K562 (cell line): ENCODE measurements around the gene PLEKHO2. TPM values are rescaled to one million over a fixed set of nuclear protein-coding genes. Genes with fewer than 3 reads are reported as not detected.

Source experiments
- ATAC-seq: fragments of 200-7000 bp; cut with Tn5 transposase; 3 replicates; pipeline ENCODE4 v1.9.1; 2020; ENCODE audit warnings: moderate library complexity
- BruUV-seq: library from RNA; stranded (reverse); fragments of 400-500 nt; replicated peaks from 2 replicates; lab custom pipeline; 2021; lab: Mats Ljungman, UMichigan
- CTCF ChIA-PET: fragments of 300-600 bp; formaldehyde crosslinking; extraction: SDS; loops from one replicate; lab custom pipeline; 2021; ENCODE audit warnings: low intra/inter-chr PET ratio; lab: Yijun Ruan, JAX
- POLR2A ChIA-PET: fragments of 300-600, 350-650 bp; sonication (Branson Sonifier 250); formaldehyde crosslinking; extraction: SDS; loops from one replicate; lab custom pipeline; 2021; ENCODE audit warnings: antibody characterized with exemption, inconsistent platforms; lab: Yijun Ruan, JAX
- DNase-seq, 4 experiments: peaks; one replicate each; pipeline versions ENCODE4 v3.0.0 to v3.0.0-alpha.2; 2011 to 2018; ENCODE audit warnings: low spot score in 3 of 4, mixed read lengths in 3 of 4; ENCODE audit errors: extremely low read depth in 1 of 4
- FAIRE-seq: peaks from 2 replicates; lab custom pipeline; 2011; peaks lifted over from hg19 to GRCh38; lab: Jason Lieb, UNC
- H2AFZ ChIP-seq: 2 replicates; pipeline ENCODE4 v1.6.0; 2011; ENCODE audit warnings: low read depth, low read length, control low read depth, inconsistent platforms
- H3K27ac ChIP-seq: fragments of 200-600 bp; 3 replicates; pipeline ENCODE4 v1.8.0; 2011; ENCODE audit warnings: low read depth, mild to moderate bottlenecking, control low read depth, inconsistent platforms, low read length, moderate library complexity, mixed read lengths; ENCODE audit errors: extremely low read depth
- H3K27me3 ChIP-seq, 2 experiments: fragments of 300-600 bp in 1 of 2; 2 replicates in 1 of 2; 3 replicates in 1 of 2; pipeline versions ENCODE4 v1.6.0 to v1.8.0; 2011; ENCODE audit warnings: inconsistent platforms in 2 of 2, low read length in 2 of 2, mild to moderate bottlenecking in 1 of 2, mixed read lengths in 1 of 2, moderate library complexity in 1 of 2; ENCODE audit not compliant: control insufficient read depth in 2 of 2, insufficient read depth in 2 of 2
- H3K36me3 ChIP-seq: fragments of 300-600 bp; 3 replicates; pipeline ENCODE4 v1.8.0; 2011; ENCODE audit warnings: mild to moderate bottlenecking, low read length, inconsistent platforms; ENCODE audit not compliant: control insufficient read depth, insufficient read depth
- H3K4me1 ChIP-seq, 2 experiments: fragments of 200-600 bp in 1 of 2; replicated peaks in 1 of 2; 2 replicates in 1 of 2; 3 replicates in 1 of 2; pipeline versions ENCODE4 v1.5.1 to v1.8.0; 2011; ENCODE audit warnings: inconsistent platforms in 2 of 2, low read length in 2 of 2, mild to moderate bottlenecking in 1 of 2, mixed read lengths in 1 of 2, moderate library complexity in 1 of 2; ENCODE audit not compliant: control insufficient read depth in 2 of 2, insufficient read depth in 2 of 2
- H3K4me2 ChIP-seq: 2 replicates; pipeline ENCODE4 v1.6.1; 2011; ENCODE audit warnings: low read length, control low read depth, inconsistent platforms, mixed read lengths; ENCODE audit not compliant: insufficient read depth
- H3K4me3 ChIP-seq: fragments of 200-600 bp; sonication (generic), shearing (Covaris generic); 2 replicates; pipeline ENCODE4 v1.5.1; 2016; ENCODE audit warnings: control low read depth, inconsistent platforms
- H3K79me2 ChIP-seq: fragments of 200-600 bp; 3 replicates; pipeline ENCODE4 v1.8.0; 2011; ENCODE audit warnings: low read length, inconsistent platforms; ENCODE audit not compliant: control insufficient read depth, insufficient read depth
- H3K9ac ChIP-seq, 2 experiments: 2 replicates each; pipeline versions ENCODE4 v1.6.0 to v1.6.1; 2011; ENCODE audit warnings: low read depth in 2 of 2, low read length in 2 of 2, control low read depth in 1 of 2, inconsistent platforms in 1 of 2, mild to moderate bottlenecking in 1 of 2, mixed read lengths in 1 of 2; ENCODE audit not compliant: insufficient read depth in 1 of 2
- H3K9me1 ChIP-seq: one replicate; pipeline ENCODE4 v1.6.0; 2011; ENCODE audit warnings: inconsistent platforms, mild to moderate bottlenecking, low read length, moderate library complexity; ENCODE audit not compliant: control insufficient read depth, insufficient read depth
- H3K9me3 ChIP-seq: replicated peaks from 2 replicates; pipeline ENCODE4 v1.5.1; 2011; ENCODE audit warnings: low read depth, low read length, inconsistent platforms; ENCODE audit not compliant: control insufficient read depth, insufficient read depth
- H4K20me1 ChIP-seq: replicated peaks from 2 replicates; pipeline ENCODE4 v1.6.1; 2011; ENCODE audit warnings: low read length, inconsistent platforms, mixed read lengths; ENCODE audit not compliant: control insufficient read depth, insufficient read depth
- BACH1 ChIP-seq: fragments of 200-800 bp; sonication (Bioruptor generic); IDR thresholded peaks from 2 replicates; pipeline ENCODE4 v1.6.1; 2016; ENCODE audit warnings: missing genetic modification characterization, missing compliant biosample characterization
- BDP1 ChIP-seq: IDR thresholded peaks from 3 replicates; pipeline ENCODE4 v1.6.1; 2011; ENCODE audit not compliant: insufficient read length, insufficient read depth
- CREM ChIP-seq: IDR thresholded peaks from 2 replicates; pipeline ENCODE4 v1.6.1; 2014; ENCODE audit warnings: antibody characterized with exemption, low read depth
- GATA2 ChIP-seq: sonication (generic); formaldehyde crosslinking; IDR thresholded peaks from 2 replicates; pipeline ENCODE4 v1.4.0; 2020; ENCODE audit warnings: mild to moderate bottlenecking, missing genetic modification reagents
- LEF1 ChIP-seq: fragments of 450-650 bp; IDR thresholded peaks from 2 replicates; pipeline ENCODE4 v1.6.1; 2016; ENCODE audit warnings: mild to moderate bottlenecking
- MIER1 ChIP-seq: fragments of 450-650 bp; IDR thresholded peaks from 2 replicates; pipeline ENCODE4 v1.6.1; 2016; ENCODE audit warnings: antibody characterized with exemption, mild to moderate bottlenecking, low read depth
- NEUROD1 ChIP-seq: fragments of 150-350 bp; IDR thresholded peaks from 2 replicates; pipeline ENCODE4 v1.6.1; 2014; ENCODE audit warnings: borderline replicate concordance, low read length, low read depth; ENCODE audit not compliant: partially characterized antibody
- RBM15 ChIP-seq: fragments of 200-400 bp; formaldehyde crosslinking; IDR thresholded peaks from 2 replicates; pipeline ENCODE4 v1.6.1; 2018; ENCODE audit warnings: mild to moderate bottlenecking, low read length, moderate library complexity; ENCODE audit not compliant: insufficient read depth
- SIRT6 ChIP-seq: IDR thresholded peaks from one replicate; pipeline ENCODE4 v1.6.1; 2012; ENCODE audit warnings: low read depth, mild to moderate bottlenecking, control low read depth, inconsistent platforms, low read length, moderate library complexity
- SMARCE1 ChIP-seq: fragments of 450-650 bp; IDR thresholded peaks from 2 replicates; pipeline ENCODE4 v1.7.1; 2016; ENCODE audit warnings: mild to moderate bottlenecking
- STAT5B ChIP-seq: fragments of 250-450 bp; sonication (Bioruptor Pico); IDR thresholded peaks from 2 replicates; pipeline ENCODE4 v1.8.0; 2021; ENCODE audit warnings: mild to moderate bottlenecking, inconsistent platforms
- THRA ChIP-seq: fragments of 450-650 bp; IDR thresholded peaks from 2 replicates; pipeline ENCODE4 v1.6.1; 2017; ENCODE audit warnings: mild to moderate bottlenecking, moderate library complexity
- USF1 ChIP-seq: sonication (generic); formaldehyde crosslinking; IDR thresholded peaks from 2 replicates; pipeline ENCODE4 v1.9.0; 2022; ENCODE audit warnings: mild to moderate bottlenecking, missing genetic modification reagents
- ZBTB33 ChIP-seq: sonication (generic); formaldehyde crosslinking; IDR thresholded peaks from 2 replicates; pipeline ENCODE4 v1.8.1; 2023; ENCODE audit warnings: mild to moderate bottlenecking, missing genetic modification reagents
- ZNF518B ChIP-seq: fragments of 250-450 bp; sonication (Bioruptor Pico); IDR thresholded peaks from 2 replicates; pipeline ENCODE4 v1.5.0; 2021; ENCODE audit warnings: mild to moderate bottlenecking, moderate library complexity
- WGBS: fragments of 100-300 bp; shearing (Covaris generic); methylation state at CpG from one replicate; pipeline ENCODE4 v1.1.6; 2016; ENCODE audit warnings: low coverage, mixed read lengths; ENCODE audit not compliant: insufficient coverage; ENCODE audit errors: missing lambda C conversion rate; 5-methylcytosine and 5-hydroxymethylcytosine counted together
- in situ Hi-C: fragments of 300-500 bp; cut with MboI; formaldehyde crosslinking; loops from 4 replicates; pipeline ENCODE4 v1.15.0; 2018; ENCODE audit warnings: inconsistent platforms, mixed read lengths
- intact Hi-C: fragments of 100-400 bp; cut with micrococcal nuclease; formaldehyde crosslinking; loops from 2 replicates; pipeline ENCODE4 v1.14.2; 2022
- polyA plus RNA-seq, 8 experiments: library from polyadenylated mRNA; depleted of rRNA in 4 of 8; stranded (reverse) in 5 of 8; unstranded in 3 of 8; fragments of >200 nt; fragmentation: Nextera tagmentation in 2 of 8; fragmentation: Illumina TruSeq in 1 of 8; extraction: Ambion mirVana in 2 of 8; extraction: Trizol in 1 of 8; gene quantifications; 2 replicates each; pipeline versions ENCODE4 v1.2.1 to v1.2.3, GENCODE V29; 2011 to 2014; ENCODE audit warnings: inconsistent platforms in 1 of 8, missing spikeins in 1 of 8
- total RNA-seq, 7 experiments: library from RNA; depleted of rRNA in 6 of 7; stranded (reverse); fragments of >200 nt in 6 of 7; fragmentation: Illumina TruSeq in 2 of 7; extraction: Trizol in 2 of 7; gene quantifications; 2 replicates each; pipeline versions ENCODE4 v1.2.1 to v1.2.3, GENCODE V29; 2011 to 2021; ENCODE audit warnings: low replicate concordance in 1 of 7

Gene PLEKHO2
- total and polyA plus RNA-seq, 9 of the 15 experiments (the other 6 are each of a cell fraction or from before 2014, with no cell fraction given): 0.24 to 8.8 (median 5.5) TPM

GRCh38 chr15:64902863-64903262, 61.1 kb downstream of the PLEKHO2 start:
- no peaks in the 10 kb centered on the region for H4K20me1 ChIP-seq
- CTCF ChIA-PET: interaction anchor here (0.6 kb wide), 1 partner anchor 135 kb away, joined by 4 read pairs; no protein-coding TSS in a partner anchor
- no peak overlapping the region for H2AFZ ChIP-seq
- no peak for DNase-seq
- no peaks in the 10 kb centered on the region for H3K9me1 ChIP-seq
- no peak overlapping the region for H3K9ac ChIP-seq
- H3K4me3 ChIP-seq: no peak overlapping the region
- TF ChIP-seq USF1: no peak
- no peak for TF ChIP-seq ZNF518B (CRISPR knock-in tag)
- no peak for TF ChIP-seq SMARCE1
- no peak for TF ChIP-seq THRA
- no peak for TF ChIP-seq MIER1
- TF ChIP-seq ZBTB33 (CRISPR knock-in tag): no peak
- no peak for TF ChIP-seq BACH1 (tag)
- no peak for TF ChIP-seq CREM
- TF ChIP-seq GATA2 (CRISPR knock-in tag): no peak
- TF ChIP-seq STAT5B (CRISPR knock-in tag): no peak
- TF ChIP-seq RBM15: no peak
- TF ChIP-seq BDP1: no peak
- no peak for TF ChIP-seq SIRT6
- no peak for TF ChIP-seq LEF1
- TF ChIP-seq NEUROD1: no peak
- no peaks in the 10 kb centered on the region for H3K9me3 ChIP-seq
- intact Hi-C loops: loop anchor here (10.0 kb wide), 1 partner anchor 88 kb away; no protein-coding TSS in a partner anchor
- no peak overlapping the region for H3K27ac ChIP-seq
- FAIRE-seq: no peak
- in situ Hi-C loops: no loop called here
- H3K4me2 ChIP-seq: no peak overlapping the region
- peaks cover 0 to 5% of the 10 kb centered on the region in 2 experiments; a peak in 2 of 5 replicates for H3K4me1 ChIP-seq
- WGBS: 31% methylated on average over 4 of the region's 4 CpGs
- no TSS peak for BruUV-seq
- H3K79me2 ChIP-seq: no peaks in the 10 kb centered on the region
- POLR2A ChIA-PET: no interaction called here
- no peak for ATAC-seq
- H3K36me3 ChIP-seq: no peaks in the 10 kb centered on the region
- H3K27me3 ChIP-seq: peaks cover 0 to 10% of the 10 kb centered on the region in 2 experiments; a peak in 1 of 5 replicates
